GM12874 (cell line): ENCODE results near the gene FBXO22.

Experiments used
- TF ChIP-seq, protein P1 (sequence below): IDR thresholded peaks from 2 replicates; pipeline ENCODE4 v1.5.1; 2011; ENCODE audit warnings: low read depth, mild to moderate bottlenecking, control low read depth, low read length, moderate library complexity; ENCODE audit not compliant: insufficient read depth

Gene FBXO22

GRCh38 chr15:75930866-75931265, 27.2 kb downstream of the FBXO22 start:
- TF ChIP-seq, protein P1, sequence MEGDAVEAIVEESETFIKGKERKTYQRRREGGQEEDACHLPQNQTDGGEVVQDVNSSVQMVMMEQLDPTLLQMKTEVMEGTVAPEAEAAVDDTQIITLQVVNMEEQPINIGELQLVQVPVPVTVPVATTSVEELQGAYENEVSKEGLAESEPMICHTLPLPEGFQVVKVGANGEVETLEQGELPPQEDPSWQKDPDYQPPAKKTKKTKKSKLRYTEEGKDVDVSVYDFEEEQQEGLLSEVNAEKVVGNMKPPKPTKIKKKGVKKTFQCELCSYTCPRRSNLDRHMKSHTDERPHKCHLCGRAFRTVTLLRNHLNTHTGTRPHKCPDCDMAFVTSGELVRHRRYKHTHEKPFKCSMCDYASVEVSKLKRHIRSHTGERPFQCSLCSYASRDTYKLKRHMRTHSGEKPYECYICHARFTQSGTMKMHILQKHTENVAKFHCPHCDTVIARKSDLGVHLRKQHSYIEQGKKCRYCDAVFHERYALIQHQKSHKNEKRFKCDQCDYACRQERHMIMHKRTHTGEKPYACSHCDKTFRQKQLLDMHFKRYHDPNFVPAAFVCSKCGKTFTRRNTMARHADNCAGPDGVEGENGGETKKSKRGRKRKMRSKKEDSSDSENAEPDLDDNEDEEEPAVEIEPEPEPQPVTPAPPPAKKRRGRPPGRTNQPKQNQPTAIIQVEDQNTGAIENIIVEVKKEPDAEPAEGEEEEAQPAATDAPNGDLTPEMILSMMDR: no peak

GRCh38 chr15:75942464-75942863, 38.8 kb downstream of the FBXO22 start:
- TF ChIP-seq, protein P1: no peak

- TF ChIP-seq, protein P1: no peak
These were observed 39.6 kb downstream of the FBXO22 start for GRCh38 chr15:75943246-75943645.

GRCh38 chr15:75943713-75944215, 40.1 kb downstream of the FBXO22 start:
- TF ChIP-seq, protein P1: no peak

DNA sequence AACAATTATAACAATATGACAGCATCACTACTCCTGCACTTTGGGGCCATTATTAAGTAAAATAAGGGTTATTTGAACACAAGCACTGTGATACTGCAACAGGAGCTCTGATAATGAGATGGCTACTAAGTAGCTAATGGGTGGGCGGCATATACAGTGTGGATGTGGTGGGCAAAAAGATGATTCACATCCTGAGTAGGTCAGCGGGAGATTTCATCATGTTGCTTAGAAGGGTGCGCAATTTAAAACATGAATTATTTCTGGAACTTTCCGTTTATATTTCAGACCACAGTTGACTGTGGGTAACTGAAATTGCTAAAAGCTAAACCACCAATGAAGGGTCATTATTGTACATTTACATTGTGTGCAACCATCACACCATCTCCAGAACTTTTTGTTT, 42.3 kb downstream of the FBXO22 start:
- TF ChIP-seq, protein P1: no peak

- TF ChIP-seq, protein P1: no peak
These were observed 43.4 kb downstream of the FBXO22 start for GRCh38 chr15:75947092-75947491.

DNA sequence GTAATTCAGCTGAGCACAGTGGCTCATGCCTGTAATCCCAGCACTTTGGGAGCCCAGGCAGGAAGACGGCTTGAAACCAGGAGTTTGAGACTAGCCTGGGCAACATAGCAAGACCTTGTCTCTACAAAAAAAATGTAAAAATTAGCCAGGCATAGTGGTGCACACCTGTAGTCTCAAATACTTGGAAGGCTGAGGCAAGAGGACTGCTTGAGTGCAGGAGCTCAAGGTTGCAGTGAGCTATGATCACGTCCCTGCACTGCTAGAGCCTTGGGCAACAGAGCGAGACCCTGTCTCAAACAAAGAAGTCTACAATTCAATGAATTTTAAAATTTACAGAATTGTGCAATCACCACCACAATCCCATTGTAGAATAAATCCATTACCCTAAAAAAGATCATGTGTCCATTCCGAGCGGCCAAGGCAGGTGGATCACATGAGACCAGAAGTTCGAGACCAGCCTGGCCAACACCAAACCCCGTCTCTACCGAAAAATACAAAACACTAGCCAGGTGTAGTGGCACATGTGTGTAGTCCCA, 45.2 kb downstream of the FBXO22 start:
- TF ChIP-seq, protein P1: no peak
